Measurements from ENCODE around the gene MACROH2A1.

DNA sequence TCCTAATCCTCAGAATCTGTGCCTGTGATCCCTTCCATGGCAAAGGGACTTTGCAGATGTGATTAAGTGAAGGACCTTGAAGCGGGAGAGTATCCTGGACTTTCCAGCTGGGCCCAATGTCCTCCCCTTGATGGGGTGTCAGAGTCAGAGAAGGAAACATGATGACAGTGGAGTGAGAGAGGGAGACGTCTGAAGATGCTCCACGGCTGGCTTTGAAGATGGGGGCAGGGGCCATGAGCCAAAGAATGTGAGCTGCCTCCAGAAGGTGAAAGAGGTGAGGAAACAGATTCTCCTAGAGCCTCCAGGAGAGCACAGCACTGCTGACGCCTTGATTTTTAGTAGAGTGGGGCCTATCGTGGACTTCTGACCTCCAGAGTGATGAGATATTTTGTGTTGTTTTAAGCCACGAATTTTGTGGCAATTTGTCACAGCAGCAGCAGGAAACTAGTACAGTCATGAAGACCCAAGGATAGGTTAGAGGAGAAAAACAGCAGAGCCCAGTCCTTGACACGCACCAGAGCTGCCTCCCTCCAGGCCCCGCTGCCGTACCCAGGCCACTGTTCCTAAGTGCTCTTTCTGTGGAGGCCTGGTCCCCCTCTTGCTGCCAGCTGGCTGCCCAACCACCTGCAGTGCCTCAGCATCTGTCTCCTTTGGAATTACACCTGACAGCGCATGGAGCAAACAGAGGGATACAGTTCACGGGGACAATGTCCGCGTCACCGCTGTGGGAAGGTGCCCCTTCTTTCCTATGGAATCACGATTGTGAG is 78.1 kb downstream of the MACROH2A1 start:
- TF ChIP-seq, protein P1, sequence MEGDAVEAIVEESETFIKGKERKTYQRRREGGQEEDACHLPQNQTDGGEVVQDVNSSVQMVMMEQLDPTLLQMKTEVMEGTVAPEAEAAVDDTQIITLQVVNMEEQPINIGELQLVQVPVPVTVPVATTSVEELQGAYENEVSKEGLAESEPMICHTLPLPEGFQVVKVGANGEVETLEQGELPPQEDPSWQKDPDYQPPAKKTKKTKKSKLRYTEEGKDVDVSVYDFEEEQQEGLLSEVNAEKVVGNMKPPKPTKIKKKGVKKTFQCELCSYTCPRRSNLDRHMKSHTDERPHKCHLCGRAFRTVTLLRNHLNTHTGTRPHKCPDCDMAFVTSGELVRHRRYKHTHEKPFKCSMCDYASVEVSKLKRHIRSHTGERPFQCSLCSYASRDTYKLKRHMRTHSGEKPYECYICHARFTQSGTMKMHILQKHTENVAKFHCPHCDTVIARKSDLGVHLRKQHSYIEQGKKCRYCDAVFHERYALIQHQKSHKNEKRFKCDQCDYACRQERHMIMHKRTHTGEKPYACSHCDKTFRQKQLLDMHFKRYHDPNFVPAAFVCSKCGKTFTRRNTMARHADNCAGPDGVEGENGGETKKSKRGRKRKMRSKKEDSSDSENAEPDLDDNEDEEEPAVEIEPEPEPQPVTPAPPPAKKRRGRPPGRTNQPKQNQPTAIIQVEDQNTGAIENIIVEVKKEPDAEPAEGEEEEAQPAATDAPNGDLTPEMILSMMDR (IDR thresholded peaks at IDR 0.05; ENCODE audit: low read length) = no peak
- TF ChIP-seq EZH2 (IDR thresholded peaks at IDR 0.05; ENCODE audit: borderline replicate concordance, low read length) = no peak
